ENCODE measurements around the gene ZPBP2.

DNA sequence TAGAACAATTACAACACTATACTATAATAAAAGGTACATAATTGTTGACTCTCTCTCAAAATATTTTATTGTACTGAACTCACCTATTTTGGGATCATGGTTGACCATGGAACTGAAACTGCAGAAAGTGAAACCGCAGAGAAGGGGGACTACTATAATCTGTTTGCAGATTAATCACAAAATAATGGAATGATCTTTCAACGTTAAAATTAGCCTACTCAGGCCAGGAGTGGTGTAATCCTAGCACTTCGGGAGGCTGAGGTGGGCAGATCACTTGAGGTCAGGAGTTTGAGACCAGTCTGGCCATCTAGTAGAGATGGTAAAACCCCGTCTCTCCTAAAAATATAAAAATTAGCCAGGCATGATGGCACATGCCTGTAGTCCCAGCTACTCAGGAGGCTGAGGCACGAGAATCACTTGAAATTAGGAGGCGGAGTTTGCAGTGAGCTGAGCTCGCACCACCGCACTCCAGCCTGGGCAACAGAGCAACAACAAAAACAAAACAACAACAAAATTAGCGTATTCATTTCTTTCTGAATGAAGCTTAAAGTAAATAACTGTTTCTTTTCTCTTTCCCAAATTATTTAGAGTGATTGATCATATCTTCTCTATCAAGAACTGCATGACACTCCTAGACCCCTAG is 49.5 kb upstream of the ZPBP2 start:
- no peak for TF ChIP-seq EZH2 (IDR thresholded peaks at IDR 0.05; ENCODE audit: borderline replicate concordance, low read length)
- no peak for TF ChIP-seq CTCF (conservative IDR thresholded peaks at IDR 0.05 in 1 of 2, IDR thresholded peaks at IDR 0.05 in 1 of 2; ENCODE audit: extremely low read depth in 1 of 2, insufficient read depth in 1 of 2, low read depth in 1 of 2, low read length in 2 of 2)
